T47D (cell line): Measurements from ENCODE around the gene DEPDC5.

Experiments
- DNase-seq, 2 experiments: peaks; one replicate each; pipeline versions ENCODE4 v3.0.0 to v3.0.0-alpha.2; 2011 to 2012; ENCODE audit warnings: low read depth in 1 of 2, low spot score in 1 of 2
- JUND ChIP-seq: IDR thresholded peaks from 2 replicates; pipeline ENCODE4 v1.6.1; 2012; ENCODE audit warnings: low read depth
- in situ Hi-C: cut with HindIII; loops from 2 replicates; pipeline ENCODE4 v1.10.0; 2016; ENCODE audit warnings: low sequenced_read_pairs, low pct_unique_long_range_greater_than_20kb

DEPDC5 gene

GRCh38 chr22:31901388-31902137 lies 147.7 kb downstream of the DEPDC5 start:
- TF ChIP-seq JUND, result no peak
- in situ Hi-C loops, result no loop called here
- DNase-seq, result no peak

GRCh38 chr22:31904651-31905050 lies 150.8 kb downstream of the DEPDC5 start:
- DNase-seq, result no peak
- in situ Hi-C loops, result no loop called here
- TF ChIP-seq JUND, result no peak

GRCh38 chr22:31905356-31905755 lies 151.5 kb downstream of the DEPDC5 start:
- in situ Hi-C loops, result no loop called here
- no peak for DNase-seq
- TF ChIP-seq JUND, result no peak

GRCh38 chr22:31906086-31906485 lies 152.3 kb downstream of the DEPDC5 start:
- no peak for TF ChIP-seq JUND
- no peak for DNase-seq

GRCh38 chr22:31906569-31906968 lies 152.8 kb downstream of the DEPDC5 start:
- in situ Hi-C loops, result no loop called here
- TF ChIP-seq JUND, result no peak
- DNase-seq, result no peak

More at GRCh38 chr22:31906086-31906485, 152.3 kb downstream of the DEPDC5 start:
- in situ Hi-C loops, result no loop called here

- TF ChIP-seq JUND, result no peak
- in situ Hi-C loops, result no loop called here
These were observed 156.2 kb downstream of the DEPDC5 start for GRCh38 chr22:31909977-31910376.

GRCh38 chr22:31911565-31912406 lies 158.0 kb downstream of the DEPDC5 start:
- in situ Hi-C loops, result no loop called here
- TF ChIP-seq JUND, result no peak
- DNase-seq, result no peak

More at GRCh38 chr22:31909977-31910376, 156.2 kb downstream of the DEPDC5 start:
- no peak for DNase-seq

- in situ Hi-C loops, result no loop called here
- no peak for DNase-seq
- no peak for TF ChIP-seq JUND
These were observed 158.6 kb downstream of the DEPDC5 start for GRCh38 chr22:31912407-31912743.

- DNase-seq, result no peak
- no peak for TF ChIP-seq JUND
- in situ Hi-C loops, result no loop called here
These were observed 161.8 kb downstream of the DEPDC5 start for GRCh38 chr22:31915586-31915985.

GRCh38 chr22:31917227-31917921 lies 163.6 kb downstream of the DEPDC5 start:
- in situ Hi-C loops, result no loop called here
- TF ChIP-seq JUND, result no peak
- no peak for DNase-seq

GRCh38 chr22:31919730-31920129 lies 165.9 kb downstream of the DEPDC5 start:
- in situ Hi-C loops, result no loop called here
- TF ChIP-seq JUND, result no peak
- no peak for DNase-seq

- in situ Hi-C loops, result no loop called here
- DNase-seq, result no peak
- TF ChIP-seq JUND, result no peak
These were observed 166.5 kb downstream of the DEPDC5 start for GRCh38 chr22:31920306-31920705.

GRCh38 chr22:31921106-31921505 lies 167.3 kb downstream of the DEPDC5 start:
- TF ChIP-seq JUND, result no peak
- no peak for DNase-seq
- in situ Hi-C loops, result no loop called here
